ENCODE measurements around the gene TNFRSF13B. TPM values are rescaled to one million over a fixed set of nuclear protein-coding genes. Genes with fewer than 3 reads are reported as not detected.

Gene TNFRSF13B
- total and polyA plus RNA-seq, 10 of the 15 experiments (the other 5 are each of a cell fraction or from before 2014, with no cell fraction given), result 15.5 to 231 (median 119) TPM

DNA sequence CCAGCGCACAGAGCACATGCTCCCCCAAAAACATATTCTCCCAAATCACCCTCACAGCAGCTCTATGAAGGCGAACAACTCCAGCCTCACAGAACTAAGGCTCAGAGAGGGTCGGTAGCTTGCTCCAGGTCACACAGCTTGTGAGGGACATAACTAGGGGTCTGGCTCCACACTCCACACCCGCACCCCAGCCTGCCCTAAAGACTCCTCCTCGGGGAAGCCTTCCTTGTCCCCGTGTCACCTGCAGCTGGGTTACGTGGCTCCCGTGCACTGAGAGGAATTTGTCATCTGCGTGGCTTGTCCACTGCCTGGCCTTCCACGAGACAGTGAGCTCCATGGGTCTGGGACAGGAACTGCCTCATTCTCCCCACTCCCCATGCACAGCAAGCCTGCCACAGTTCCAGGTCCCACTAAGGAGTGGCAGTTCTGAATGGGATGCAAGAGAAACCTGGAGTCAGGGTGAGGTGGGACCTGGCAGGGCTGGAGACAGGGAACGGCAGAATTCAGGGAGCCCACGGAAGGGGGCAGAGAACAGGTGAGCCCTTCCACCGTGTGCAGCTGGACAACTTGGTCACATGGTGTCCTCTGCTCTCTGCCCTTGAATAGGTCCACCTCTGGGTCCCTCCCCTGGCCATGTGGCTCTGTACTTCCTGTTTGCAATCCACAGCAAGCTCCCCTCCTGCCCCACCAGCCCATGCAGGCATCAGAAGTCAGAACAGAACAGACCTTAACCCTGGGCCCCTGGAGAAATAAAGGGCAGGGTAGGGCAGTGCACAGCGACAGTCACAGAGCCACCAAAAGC, 27.4 kb downstream of the TNFRSF13B start:
- no peak for DNase-seq (ENCODE audit: low read depth, low spot score)
- H3K4me1 ChIP-seq (ENCODE audit: control insufficient read depth, insufficient read depth, low read length), result peaks cover 25% of the 10 kb centered on the region
- H3K9ac ChIP-seq (ENCODE audit: control insufficient read depth, insufficient read depth, low read length), result no peak overlapping the region
- H3K4me3 ChIP-seq, result no peak overlapping the region
- H4K20me1 ChIP-seq (ENCODE audit: control insufficient read depth, insufficient read depth), result no peaks in the 10 kb centered on the region; the same call in 1 of the 2 replicates
- no peak overlapping the region for H3K4me2 ChIP-seq (ENCODE audit: control insufficient read depth, insufficient read depth)
- H3K36me3 ChIP-seq (ENCODE audit: control insufficient read depth in 2 of 2, insufficient read depth in 2 of 2, low read length in 1 of 2), result peaks cover 64 to 74% of the 10 kb centered on the region in 2 experiments
- no peaks in the 10 kb centered on the region for H3K27me3 ChIP-seq (replicated peaks in 1 of 2; ENCODE audit: control insufficient read depth in 2 of 2, insufficient read depth in 2 of 2, low read length in 1 of 2)
- H3K9me3 ChIP-seq (replicated peaks; ENCODE audit: control insufficient read depth, insufficient read depth, low read length), result peaks cover 17% of the 10 kb centered on the region
- ChIA-PET RAD21 (ENCODE audit: unreplicated experiment) (interaction anchor here (0.9 to 1.5 kb wide), 3 partner anchors 25 to 45 kb away, joined by 3 to 4 read pairs (median 4); no protein-coding TSS in a partner anchor), CTCF (interaction anchor here (1.0 to 3.9 kb wide), 3 partner anchors 19 to 47 kb away, joined by 3 to 11 read pairs (median 3); no protein-coding TSS in a partner anchor), SMC1A (ENCODE audit: uncharacterized antibody, unreplicated experiment) (interaction anchor here (0.5 to 1.1 kb wide), 4 partner anchors 29 to 505 kb away, joined by 3 read pairs; no protein-coding TSS in a partner anchor), POLR2A (interaction anchor here (4.0 kb wide), 1 partner anchor 45 kb away, joined by 18 read pairs; no protein-coding TSS in a partner anchor)
- no peak overlapping the region for H2AFZ ChIP-seq (ENCODE audit: control insufficient read depth, low read depth, low read length)
- 78% methylated on average over 14 of the region's 14 CpGs for WGBS (ENCODE audit: insufficient coverage, insufficient replicate concordance, low lambda C conversion rate, missing lambda C conversion rate)
- TF ChIP-seq POLR2AphosphoS2 (IDR thresholded peaks at IDR 0.05; ENCODE audit: low read depth, low read length), result peak; percentile 71; the same call in 1 of the 2 replicates
- TF ChIP-seq POLR2AphosphoS5 (IDR thresholded peaks at IDR 0.05; ENCODE audit: low read length), result 0 out of 2 replicates have a peak, but pooled peaks have one; percentile 13
- TF ChIP-seq IRF4 (IDR thresholded peaks at IDR 0.05; ENCODE audit: low read depth, low read length), result no peak
- FAIRE-seq, result no peak
- H3K79me2 ChIP-seq (ENCODE audit: control insufficient read depth, insufficient read depth, low read length), result peaks cover 65% of the 10 kb centered on the region
- in situ Hi-C loops (cut with MboI), result no loop called here
- no peak for ATAC-seq
- intact Hi-C loops (cut with micrococcal nuclease; ENCODE audit: unreplicated experiment), result loop anchor here (10.0 kb wide), 1 partner anchor 50 kb away; no protein-coding TSS in a partner anchor
- no peak overlapping the region for H3K27ac ChIP-seq (ENCODE audit: control insufficient read depth, insufficient read depth)
- no TSS peak for BruUV-seq (replicated peaks)
